HG03378 (cell line): ENCODE results near the gene TCP10L.

ENCODE experiments used
- ATAC-seq: cut with Tn5 transposase; IDR thresholded peaks from one replicate; pipeline ENCODE4 v1.9.1; 2021; ENCODE audit warnings: mild to moderate bottlenecking, moderate library complexity; ENCODE audit not compliant: unreplicated experiment

The TCP10L gene

GRCh38 chr21:32525282-32525681 lies 60.0 kb downstream of the TCP10L start:
- ATAC-seq = no peak

GRCh38 chr21:32523988-32524719 lies 61.2 kb downstream of the TCP10L start:
- no peak for ATAC-seq
